NOMO-1 (cell line): Measurements from ENCODE around the gene ARHGAP24.
"Not testable (repeated sequence)": the region's sequence is repeated elsewhere in the genome, so short reads cannot be mapped to it uniquely, and the experiment has no call there.

Experiments used
- DNase-seq, 2 experiments: peaks; one replicate each; lab custom pipeline; 2025; ENCODE audit not compliant: unreplicated experiment in 2 of 2; lab: John Stamatoyannopoulos, UW

The ARHGAP24 gene

GRCh38 chr4:85979276-85979675 lies 504.3 kb downstream of the ARHGAP24 start:
- DNase-seq: peak; percentile 1 to 9

GRCh38 chr4:85986266-85986665 lies 511.3 kb downstream of the ARHGAP24 start:
- no peak for DNase-seq

GRCh38 chr4:85993641-85994040 lies 518.7 kb downstream of the ARHGAP24 start:
- DNase-seq: no peak

GRCh38 chr4:85994576-85994975 lies 519.6 kb downstream of the ARHGAP24 start:
- no peak for DNase-seq

- DNase-seq: no peak
Observed at GRCh38 chr4:85995361-85995760, 520.4 kb downstream of the ARHGAP24 start.

GRCh38 chr4:86001591-86001990 lies 526.6 kb downstream of the ARHGAP24 start:
- no peak for DNase-seq

GRCh38 chr4:86004030-86004429 lies 529.1 kb downstream of the ARHGAP24 start:
- no peak for DNase-seq

- no peak for DNase-seq
Observed at GRCh38 chr4:86006057-86006456, 531.1 kb downstream of the ARHGAP24 start.

- DNase-seq: no peak
Observed at GRCh38 chr4:86007042-86007441, 532.1 kb downstream of the ARHGAP24 start.

GRCh38 chr4:86011117-86011516 lies 536.2 kb downstream of the ARHGAP24 start:
- DNase-seq: no peak

- no peak for DNase-seq
Observed at GRCh38 chr4:86013621-86014020, 538.7 kb downstream of the ARHGAP24 start.

GRCh38 chr4:86014599-86014998 lies 539.6 kb downstream of the ARHGAP24 start:
- DNase-seq: no peak

GRCh38 chr4:86015412-86016350 lies 540.7 kb downstream of the ARHGAP24 start:
- DNase-seq: no peak

- DNase-seq: no peak
Observed at GRCh38 chr4:86019362-86019761, 544.4 kb downstream of the ARHGAP24 start.

- no peak for DNase-seq
Observed at GRCh38 chr4:86019906-86020305, 545.0 kb downstream of the ARHGAP24 start.

GRCh38 chr4:86021671-86022070 lies 546.7 kb downstream of the ARHGAP24 start:
- DNase-seq: not testable (repeated sequence)

- DNase-seq: no peak
Observed at GRCh38 chr4:86026720-86027119, 551.8 kb downstream of the ARHGAP24 start.

GRCh38 chr4:86031927-86032326 lies 557.0 kb downstream of the ARHGAP24 start:
- DNase-seq: no peak

- peak; percentile 76 to 78 for DNase-seq
Observed at GRCh38 chr4:86032476-86033022, 557.6 kb downstream of the ARHGAP24 start.

GRCh38 chr4:86033171-86033570 lies 558.2 kb downstream of the ARHGAP24 start:
- DNase-seq: peak; percentile 19 to 51

- DNase-seq: no peak
Observed at GRCh38 chr4:86034616-86035015, 559.7 kb downstream of the ARHGAP24 start.

GRCh38 chr4:86035688-86036087 lies 560.7 kb downstream of the ARHGAP24 start:
- peak in 1 of 2 experiments; percentile 23 for DNase-seq
